ENCODE measurements around the gene CHD9NB.

GRCh38 chr16:53093162-53093744 is 40.6 kb upstream of the CHD9NB start:
- TF ChIP-seq USF2 (IDR thresholded peaks at IDR 0.05; ENCODE audit: borderline replicate concordance, low read depth, low read length), result no peak
- no peak for TF ChIP-seq SMC3 (IDR thresholded peaks at IDR 0.05; ENCODE audit: low read depth, low read length)
- TF ChIP-seq GATA2 (CRISPR knock-in tag; IDR thresholded peaks at IDR 0.05), result no peak
- no peak for TF ChIP-seq PBX3 (IDR thresholded peaks at IDR 0.05)
- TF ChIP-seq ZBTB33 (IDR thresholded peaks at IDR 0.05; ENCODE audit: borderline replicate concordance, low read depth), result no peak
- no peak for TF ChIP-seq EZH2phosphoT487 (IDR thresholded peaks at IDR 0.05; ENCODE audit: borderline replicate concordance, low read depth)
- no peak for TF ChIP-seq CTCF (IDR thresholded peaks at IDR 0.05)
- TF ChIP-seq EP300 (IDR thresholded peaks at IDR 0.05; ENCODE audit: borderline replicate concordance in 1 of 2, low read depth in 1 of 2, low read length in 1 of 2), result no peak
- no peak for TF ChIP-seq YY1 (IDR thresholded peaks at IDR 0.05; ENCODE audit: low read depth)
- TF ChIP-seq TEAD4 (IDR thresholded peaks at IDR 0.05; ENCODE audit: borderline replicate concordance, insufficient read depth), result no peak
- no peak for TF ChIP-seq TAF1 (IDR thresholded peaks at IDR 0.05; ENCODE audit: borderline replicate concordance, low read depth, low read length)
- TF ChIP-seq CHD2 (IDR thresholded peaks at IDR 0.05; ENCODE audit: low read length, partially characterized antibody), result no peak
- TF ChIP-seq NRF1 (IDR thresholded peaks at IDR 0.05; ENCODE audit: low read depth, low read length), result no peak
- no peak for TF ChIP-seq MAX (IDR thresholded peaks at IDR 0.05; ENCODE audit: low read depth)
